Measurements from ENCODE around the gene AEN. TPM values are rescaled to one million over a fixed set of nuclear protein-coding genes. Genes with fewer than 3 reads are reported as not detected.

Gene AEN
- total and polyA plus RNA-seq, 4 experiments from 2014 or later: 33.2 to 56.8 (median 45.1) TPM

- ChIA-PET CTCF (ENCODE audit: partially characterized antibody) (interaction anchor here (0.7 to 3.4 kb wide), 5 partner anchors 8 to 416 kb away, joined by 3 to 132 read pairs (median 14); no protein-coding TSS in a partner anchor), POLR2A (ENCODE audit: partially characterized antibody) (interaction anchor here (1.3 to 2.5 kb wide), 7 partner anchors 11 to 196 kb away, joined by 4 to 38 read pairs (median 12); partner anchors contain the start of genes AEN, MRPL46 and MRPS11)
- H3K4me1 Mint-ChIP-seq: peaks cover 20 to 46% (median 25%) of the 10 kb centered on the region in 4 donors
Measured at GRCh38 chr15:88663141-88663621, 42.0 kb downstream of the AEN start.

GRCh38 chr15:88664151-88664778, 43.1 kb downstream of the AEN start:
- Mint-ChIP-seq H3K4me1 (peaks cover 16 to 36% (median 24%) of the 10 kb centered on the region in 4 donors), H3K9me3 (peaks cover 0 to 5% (median 1%) of the 10 kb centered on the region in 8 donors), H3K36me3 (no peaks in the 10 kb centered on the region), H3K27ac (peak overlapping the region; percentile 22 to 84 (median 64)), H3K27me3 (peaks cover 6 to 9% of the 10 kb centered on the region in 2 donors), H3K4me3 (no peak overlapping the region)
- Histone ChIP-seq H3K4me3 (ENCODE audit: low read length in 2 of 2) (no peak overlapping the region), H3K27ac (ENCODE audit: low read depth, low read length) (no peak overlapping the region), H3K27me3 (ENCODE audit: insufficient read depth, low read length) (no peaks in the 10 kb centered on the region), H3K9me3 (ENCODE audit: control insufficient read depth in 1 of 2, low read length in 2 of 2) (no peaks in the 10 kb centered on the region), H3K36me3 (ENCODE audit: insufficient read depth, low read length) (no peaks in the 10 kb centered on the region), H3K4me1 (ENCODE audit: insufficient read depth, low read length) (peaks cover 17% of the 10 kb centered on the region)
- CTCF ChIA-PET (ENCODE audit: partially characterized antibody): interaction anchor here (0.7 to 3.4 kb wide), 17 partner anchors 9 to 417 kb away, joined by 3 to 132 read pairs (median 6); partner anchors contain the start of genes AEN, MRPL46 and MRPS11
- intact Hi-C loops (cut with micrococcal nuclease): loop anchor here (1.0 to 10.0 kb wide), 4 partner anchors 26 to 419 kb away; no protein-coding TSS in a partner anchor
- DNase-seq: peak; percentile 63 to 68 (median 66)
- POLR2A ChIA-PET (ENCODE audit: partially characterized antibody): interaction anchor here (0.6 to 2.5 kb wide), 12 partner anchors 12 to 197 kb away, joined by 3 to 38 read pairs (median 5); partner anchors contain the start of genes AEN, MRPL46 and MRPS11

More at GRCh38 chr15:88663141-88663621, 42.0 kb downstream of the AEN start:
- Mint-ChIP-seq H3K9me3 (no peaks in the 10 kb centered on the region), H3K36me3 (no peaks in the 10 kb centered on the region), H3K4me3 (no peak overlapping the region), H3K27ac (peak overlapping the region in 2 of 7 donors; percentile 52 to 86), H3K27me3 (peaks cover 0 to 3% of the 10 kb centered on the region in 2 donors)
- Histone ChIP-seq H3K27ac (ENCODE audit: low read depth, low read length) (no peak overlapping the region), H3K4me1 (ENCODE audit: insufficient read depth, low read length) (peaks cover 17% of the 10 kb centered on the region), H3K27me3 (ENCODE audit: insufficient read depth, low read length) (no peaks in the 10 kb centered on the region), H3K36me3 (ENCODE audit: insufficient read depth, low read length) (no peaks in the 10 kb centered on the region), H3K4me3 (ENCODE audit: low read length in 2 of 2) (no peak overlapping the region), H3K9me3 (ENCODE audit: control insufficient read depth in 1 of 2, low read length in 2 of 2) (no peaks in the 10 kb centered on the region)
- intact Hi-C loops (cut with micrococcal nuclease): loop anchor here (10.0 kb wide), 1 partner anchor 418 kb away; no protein-coding TSS in a partner anchor
- no peak for DNase-seq

- H3K36me3 ChIP-seq (ENCODE audit: insufficient read depth, low read length): no peaks in the 10 kb centered on the region
- intact Hi-C loops (cut with micrococcal nuclease): no loop called here
- H3K9me3 ChIP-seq (ENCODE audit: control insufficient read depth in 1 of 2, low read length in 2 of 2): no peaks in the 10 kb centered on the region
- ChIA-PET CTCF (ENCODE audit: partially characterized antibody) (no interaction called here), POLR2A (ENCODE audit: partially characterized antibody) (no interaction called here)
- no peak overlapping the region for H3K27ac ChIP-seq (ENCODE audit: low read depth, low read length)
- Mint-ChIP-seq H3K36me3 (peaks cover 0 to 10% of the 10 kb centered on the region in 2 donors), H3K4me3 (no peak overlapping the region), H3K27ac (no peak overlapping the region), H3K9me3 (peaks cover 0 to 13% (median 6%) of the 10 kb centered on the region in 8 donors), H3K4me1 (no peaks in the 10 kb centered on the region), H3K27me3 (peaks cover 13 to 17% of the 10 kb centered on the region in 2 donors)
- no peaks in the 10 kb centered on the region for H3K4me1 ChIP-seq (ENCODE audit: insufficient read depth, low read length)
- H3K4me3 ChIP-seq (ENCODE audit: low read length in 2 of 2): no peak overlapping the region
- DNase-seq: no peak
- no peaks in the 10 kb centered on the region for H3K27me3 ChIP-seq (ENCODE audit: insufficient read depth, low read length)
Measured at GRCh38 chr15:88674661-88675060, 53.5 kb downstream of the AEN start.

GRCh38 chr15:88678755-88679154, 57.6 kb downstream of the AEN start:
- Mint-ChIP-seq H3K4me1 (no peaks in the 10 kb centered on the region), H3K27ac (no peak overlapping the region), H3K36me3 (peaks cover 0 to 10% of the 10 kb centered on the region in 2 donors), H3K9me3 (peaks cover 0 to 5% (median 0%) of the 10 kb centered on the region in 8 donors), H3K27me3 (peaks cover 2 to 5% of the 10 kb centered on the region in 2 donors), H3K4me3 (no peak overlapping the region)
- Histone ChIP-seq H3K9me3 (ENCODE audit: control insufficient read depth in 1 of 2, low read length in 2 of 2) (no peaks in the 10 kb centered on the region), H3K27me3 (ENCODE audit: insufficient read depth, low read length) (no peaks in the 10 kb centered on the region), H3K4me3 (ENCODE audit: low read length in 2 of 2) (no peak overlapping the region), H3K4me1 (ENCODE audit: insufficient read depth, low read length) (no peaks in the 10 kb centered on the region), H3K27ac (ENCODE audit: low read depth, low read length) (no peak overlapping the region), H3K36me3 (ENCODE audit: insufficient read depth, low read length) (no peaks in the 10 kb centered on the region)
- ChIA-PET POLR2A (ENCODE audit: partially characterized antibody) (no interaction called here), CTCF (ENCODE audit: partially characterized antibody) (no interaction called here)
- intact Hi-C loops (cut with micrococcal nuclease): no loop called here
- DNase-seq: no peak

- ChIA-PET POLR2A (ENCODE audit: partially characterized antibody) (no interaction called here), CTCF (ENCODE audit: partially characterized antibody) (no interaction called here)
- no peak overlapping the region for H3K4me3 Mint-ChIP-seq
Measured at GRCh38 chr15:88680241-88681001, 59.3 kb downstream of the AEN start.

GRCh38 chr15:88681610-88682221, 60.6 kb downstream of the AEN start:
- peaks cover 2 to 5% of the 10 kb centered on the region in 2 donors for H3K27me3 Mint-ChIP-seq
- intact Hi-C loops (cut with micrococcal nuclease): no loop called here
- H3K27me3 ChIP-seq (ENCODE audit: insufficient read depth, low read length): no peaks in the 10 kb centered on the region
- no peaks in the 10 kb centered on the region for H3K36me3 ChIP-seq (ENCODE audit: insufficient read depth, low read length)
- no peak overlapping the region for H3K27ac Mint-ChIP-seq
- ChIA-PET POLR2A (ENCODE audit: partially characterized antibody) (interaction anchor here (0.6 kb wide), 1 partner anchor 24 kb away, joined by 3 read pairs; no protein-coding TSS in a partner anchor), CTCF (ENCODE audit: partially characterized antibody) (interaction anchor here (0.9 to 1.0 kb wide), 2 partner anchors 15 to 57 kb away, joined by 3 to 4 read pairs; no protein-coding TSS in a partner anchor)
- H3K4me1 ChIP-seq (ENCODE audit: insufficient read depth, low read length): no peaks in the 10 kb centered on the region
- H3K9me3 ChIP-seq (ENCODE audit: control insufficient read depth in 1 of 2, low read length in 2 of 2): no peaks in the 10 kb centered on the region
- H3K4me3 Mint-ChIP-seq: no peak overlapping the region
- H3K27ac ChIP-seq (ENCODE audit: low read depth, low read length): no peak overlapping the region
- no peak overlapping the region for H3K4me3 ChIP-seq (ENCODE audit: low read length in 2 of 2)
- H3K36me3 Mint-ChIP-seq: peaks cover 0 to 10% of the 10 kb centered on the region in 2 donors
- H3K9me3 Mint-ChIP-seq: no peaks in the 10 kb centered on the region
- no peaks in the 10 kb centered on the region for H3K4me1 Mint-ChIP-seq
- no peak for DNase-seq

More at GRCh38 chr15:88680241-88681001, 59.3 kb downstream of the AEN start:
- Histone ChIP-seq H3K27ac (ENCODE audit: low read depth, low read length) (no peak overlapping the region), H3K4me3 (ENCODE audit: low read length in 2 of 2) (no peak overlapping the region), H3K27me3 (ENCODE audit: insufficient read depth, low read length) (no peaks in the 10 kb centered on the region), H3K36me3 (ENCODE audit: insufficient read depth, low read length) (no peaks in the 10 kb centered on the region), H3K4me1 (ENCODE audit: insufficient read depth, low read length) (no peaks in the 10 kb centered on the region), H3K9me3 (ENCODE audit: control insufficient read depth in 1 of 2, low read length in 2 of 2) (no peaks in the 10 kb centered on the region)
- no peaks in the 10 kb centered on the region for H3K4me1 Mint-ChIP-seq
- H3K9me3 Mint-ChIP-seq: peaks cover 0 to 1% (median 0%) of the 10 kb centered on the region in 8 donors
- H3K27ac Mint-ChIP-seq: no peak overlapping the region
- intact Hi-C loops (cut with micrococcal nuclease): no loop called here
- no peak for DNase-seq
- peaks cover 0 to 10% of the 10 kb centered on the region in 2 donors for H3K36me3 Mint-ChIP-seq
- H3K27me3 Mint-ChIP-seq: peaks cover 2 to 4% of the 10 kb centered on the region in 2 donors
